H7 (cell line): Measurements from ENCODE around the gene PEX11B. TPM values are rescaled to one million over a fixed set of nuclear protein-coding genes. Genes with fewer than 3 reads are reported as not detected.
A peak's percentile ranks its signal among the peaks of the same experiment; 100 is the strongest.

Experiments
- DNase-seq: peaks from one replicate; pipeline ENCODE4 v3.0.0; 2012
- H3K27me3 ChIP-seq: 2 replicates; pipeline ENCODE4 v1.6.0; 2011; ENCODE audit warnings: mild to moderate bottlenecking, low read length; ENCODE audit not compliant: control insufficient read depth, insufficient read depth
- H3K36me3 ChIP-seq: replicated peaks from 2 replicates; pipeline ENCODE4 v1.5.1; 2011; ENCODE audit warnings: low read length; ENCODE audit not compliant: control insufficient read depth, insufficient read depth
- H3K4me3 ChIP-seq: 2 replicates; pipeline ENCODE4 v1.5.1; 2011; ENCODE audit warnings: low read depth, mild to moderate bottlenecking, control low read depth, low read length, moderate library complexity; ENCODE audit not compliant: insufficient read depth
- total RNA-seq: library from RNA; depleted of rRNA; stranded (reverse); fragments of >200 nt; shearing (Covaris generic); gene quantifications from 2 replicates; pipeline ENCODE4 v1.2.3, GENCODE V29; 2014; rRNA removed

Gene PEX11B, protein sequence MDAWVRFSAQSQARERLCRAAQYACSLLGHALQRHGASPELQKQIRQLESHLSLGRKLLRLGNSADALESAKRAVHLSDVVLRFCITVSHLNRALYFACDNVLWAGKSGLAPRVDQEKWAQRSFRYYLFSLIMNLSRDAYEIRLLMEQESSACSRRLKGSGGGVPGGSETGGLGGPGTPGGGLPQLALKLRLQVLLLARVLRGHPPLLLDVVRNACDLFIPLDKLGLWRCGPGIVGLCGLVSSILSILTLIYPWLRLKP
- 22.9 and 28.0 TPM in 2 replicates for total RNA-seq

DNA sequence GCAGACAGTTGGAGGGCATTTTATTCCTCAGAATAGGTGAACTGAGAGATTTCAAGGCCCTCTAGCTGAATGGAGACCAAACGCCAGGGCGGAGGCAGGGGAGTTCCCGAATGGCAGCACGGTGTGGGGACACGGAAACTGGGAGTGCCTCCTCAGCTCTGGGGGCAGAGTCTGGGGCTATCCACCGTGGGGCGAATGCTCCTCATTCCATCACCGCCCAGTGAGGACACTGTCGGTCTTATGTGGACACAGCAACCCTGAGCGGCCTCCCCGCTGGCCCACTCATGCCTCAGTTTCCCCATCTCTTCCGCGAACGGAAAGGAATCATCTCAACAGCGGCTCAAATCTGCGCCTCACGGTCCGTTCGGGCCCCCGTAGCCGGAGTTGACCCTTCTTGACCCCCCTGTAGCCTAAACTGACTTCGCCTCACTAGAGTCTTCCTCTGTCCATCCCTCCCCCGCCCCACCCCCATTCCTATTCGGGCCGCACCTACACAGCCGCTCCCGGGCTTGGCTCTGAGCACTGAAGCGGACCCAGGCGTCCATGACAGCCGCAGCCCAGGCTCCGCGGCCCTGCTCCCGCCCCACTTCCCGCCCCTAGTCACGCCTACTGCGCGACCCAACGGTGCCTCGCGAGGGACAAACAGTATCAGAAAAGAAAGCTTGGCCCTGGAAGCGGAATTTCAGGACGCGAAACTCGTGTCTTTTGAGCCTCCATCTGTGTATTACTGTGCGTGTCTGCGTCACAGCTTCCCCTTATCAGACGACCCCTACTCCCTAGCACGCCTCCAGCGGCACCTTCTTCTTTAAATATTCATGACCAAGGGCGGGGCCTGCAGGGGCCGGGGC, at the start of gene PEX11B:
TSS of gene PEX11B (minus strand) at position 574 of the 848 bp plus-strand sequence. CDS start at position 545, 29 bp downstream.
- Histone ChIP-seq H3K27me3 (peaks cover 3% of the 10 kb centered on the region; the same call in 1 of the 2 replicates), H3K4me3 (peak within 1 kb of the TSS; percentile 84), H3K36me3 (no peaks in the 10 kb centered on the region)
- DNase-seq: peak; percentile 91

DNA sequence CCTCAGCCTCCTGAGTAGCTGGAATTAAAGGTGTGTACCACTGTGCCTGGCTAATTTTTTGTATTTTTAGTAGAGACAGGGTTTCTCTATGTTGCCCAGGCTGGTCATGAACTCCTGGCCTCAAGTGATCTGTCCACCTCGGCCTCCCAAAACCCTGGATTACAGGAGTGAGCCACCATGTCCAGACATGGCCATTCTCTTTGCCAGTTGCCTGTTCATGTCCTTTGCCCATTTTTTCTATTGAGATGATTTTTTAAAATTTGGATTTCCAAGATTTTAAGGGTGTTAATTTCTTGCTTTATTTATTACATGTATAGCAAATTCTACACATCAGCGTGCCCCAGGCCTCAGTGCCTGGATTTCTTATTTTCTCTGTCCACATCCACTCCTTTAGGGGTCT, 48.8 kb upstream of the PEX11B start:
- no peak overlapping the region for H3K4me3 ChIP-seq
- H3K27me3 ChIP-seq: peaks cover 20% of the 10 kb centered on the region
- no peaks in the 10 kb centered on the region for H3K36me3 ChIP-seq
- no peak for DNase-seq

DNA sequence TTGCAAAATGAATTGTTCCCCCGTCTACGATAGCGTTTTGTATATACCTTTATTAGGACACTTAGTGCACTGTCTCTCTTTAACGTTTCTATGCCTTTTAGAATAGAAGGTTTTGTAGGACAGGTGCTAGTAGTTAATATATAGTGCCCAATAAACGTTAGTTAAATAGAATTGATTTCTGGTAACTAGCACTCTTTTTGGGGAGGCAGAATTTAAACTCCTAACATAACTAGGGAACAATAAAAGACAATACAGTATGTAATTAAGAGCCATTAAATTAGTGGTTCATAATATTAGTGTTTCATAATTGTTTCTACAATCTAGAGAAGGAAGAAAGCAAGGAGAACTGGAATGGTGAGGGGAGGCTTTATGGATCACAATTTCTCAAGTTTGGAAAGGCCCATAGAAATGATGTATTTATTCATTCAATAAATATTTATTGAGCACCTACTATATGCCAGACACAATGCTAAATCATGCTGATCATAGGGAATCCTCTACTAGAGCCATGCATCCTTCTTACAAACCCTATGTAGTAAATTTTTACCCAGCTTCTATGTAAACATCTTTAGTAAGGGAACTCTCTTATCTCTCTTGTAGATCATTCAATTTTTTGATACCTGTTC, 46.7 kb upstream of the PEX11B start:
- Histone ChIP-seq H3K4me3 (peak overlapping the region; percentile 71), H3K36me3 (no peaks in the 10 kb centered on the region), H3K27me3 (peaks cover 39% of the 10 kb centered on the region)
- DNase-seq: no peak

DNA sequence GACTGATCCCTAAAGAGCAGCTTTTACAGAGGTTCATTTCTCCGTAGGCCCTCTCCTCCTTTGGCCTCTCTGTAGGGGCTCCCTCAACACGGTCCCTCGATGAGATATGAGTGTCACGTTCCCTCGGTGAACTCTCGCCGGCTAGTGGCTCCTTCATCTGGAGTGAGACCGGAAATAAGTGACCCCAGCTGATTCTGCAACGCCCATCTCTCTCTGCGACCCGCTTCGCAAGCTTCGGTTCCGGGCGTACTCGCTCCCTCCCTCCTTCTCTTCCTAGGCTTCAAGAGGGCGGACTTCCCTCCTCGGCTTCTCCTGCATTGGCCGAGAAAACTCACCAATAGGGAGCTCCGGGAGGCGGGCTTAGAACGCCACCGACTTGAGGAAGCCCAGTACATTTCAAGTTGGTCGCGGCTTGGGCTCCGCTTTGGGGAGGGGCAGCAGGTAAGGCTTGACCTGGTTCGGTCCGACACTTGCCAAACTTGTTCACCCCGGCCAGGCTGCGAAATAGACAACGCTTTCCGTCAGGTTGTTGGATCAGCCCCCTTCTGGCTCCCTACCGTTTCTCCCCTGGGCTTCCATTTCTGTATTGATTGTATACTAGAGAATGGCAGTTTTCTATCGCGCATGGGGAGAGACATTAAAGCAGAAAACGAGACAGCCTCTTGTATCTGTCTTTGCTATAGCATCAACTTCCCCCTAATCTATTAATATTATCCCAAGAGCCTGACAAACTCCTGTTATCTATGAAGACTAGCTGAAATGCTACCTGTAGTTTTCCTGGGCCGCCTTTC, 46.0 kb upstream of the PEX11B start, which contains the start of the genes ANKRD34A and POLR3GL:
TSS of gene ANKRD34A (minus strand) at position 248 of the 791 bp plus-strand sequence. CDS start 2,816 bp downstream, outside the sequence.
TSS of gene POLR3GL (plus strand) at position 363 of the 791 bp plus-strand sequence. CDS start 10,176 bp downstream, outside the sequence.
- peak within 1 kb of the TSS; percentile 71 for H3K4me3 ChIP-seq
- H3K27me3 ChIP-seq: peaks cover 47% of the 10 kb centered on the region

DNA sequence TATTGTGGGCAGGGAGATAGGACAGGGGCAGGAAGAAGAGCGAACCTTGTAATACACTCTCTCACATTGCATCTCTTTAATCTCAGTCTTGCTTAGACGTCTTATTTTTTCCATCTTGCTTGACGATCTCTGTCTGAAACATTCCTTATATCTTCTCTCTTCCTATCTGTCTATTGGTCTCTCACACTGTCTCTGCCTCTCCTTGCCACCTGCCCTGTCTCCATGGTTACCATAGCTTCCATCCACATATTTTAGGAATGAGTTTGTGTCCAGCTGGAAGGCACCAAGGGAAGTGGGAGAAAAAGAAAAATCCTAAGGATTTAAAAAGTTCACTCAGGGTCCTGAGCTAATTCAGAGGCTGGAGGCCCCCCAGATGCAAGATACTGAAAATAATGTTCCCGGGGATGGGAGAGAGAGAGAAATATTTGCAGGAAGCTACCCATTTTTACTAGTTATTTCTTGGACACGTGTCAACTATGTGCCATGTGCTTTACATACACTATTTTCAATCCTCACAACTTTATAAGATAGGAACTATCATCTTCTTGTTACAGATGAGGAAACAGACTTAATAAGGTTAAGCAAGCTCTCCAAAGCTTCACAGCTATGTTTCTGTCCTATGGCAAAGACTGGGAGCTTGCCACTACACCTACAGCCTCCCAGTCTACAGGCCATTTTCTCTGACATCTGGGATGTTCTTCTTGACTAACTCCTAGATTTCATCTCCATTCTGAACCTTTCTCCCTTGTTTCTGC, 44.9 kb upstream of the PEX11B start:
- Histone ChIP-seq H3K4me3 (peak overlapping the region; percentile 71; the same call in 1 of the 2 replicates), H3K27me3 (peaks cover 57% of the 10 kb centered on the region), H3K36me3 (no peaks in the 10 kb centered on the region)
- DNase-seq: no peak

More for the DNA sequence above, 46.0 kb upstream of the PEX11B start, which contains the start of the genes ANKRD34A and POLR3GL:
- peak; percentile 89 for DNase-seq
- H3K36me3 ChIP-seq: no peaks in the 10 kb centered on the region

DNA sequence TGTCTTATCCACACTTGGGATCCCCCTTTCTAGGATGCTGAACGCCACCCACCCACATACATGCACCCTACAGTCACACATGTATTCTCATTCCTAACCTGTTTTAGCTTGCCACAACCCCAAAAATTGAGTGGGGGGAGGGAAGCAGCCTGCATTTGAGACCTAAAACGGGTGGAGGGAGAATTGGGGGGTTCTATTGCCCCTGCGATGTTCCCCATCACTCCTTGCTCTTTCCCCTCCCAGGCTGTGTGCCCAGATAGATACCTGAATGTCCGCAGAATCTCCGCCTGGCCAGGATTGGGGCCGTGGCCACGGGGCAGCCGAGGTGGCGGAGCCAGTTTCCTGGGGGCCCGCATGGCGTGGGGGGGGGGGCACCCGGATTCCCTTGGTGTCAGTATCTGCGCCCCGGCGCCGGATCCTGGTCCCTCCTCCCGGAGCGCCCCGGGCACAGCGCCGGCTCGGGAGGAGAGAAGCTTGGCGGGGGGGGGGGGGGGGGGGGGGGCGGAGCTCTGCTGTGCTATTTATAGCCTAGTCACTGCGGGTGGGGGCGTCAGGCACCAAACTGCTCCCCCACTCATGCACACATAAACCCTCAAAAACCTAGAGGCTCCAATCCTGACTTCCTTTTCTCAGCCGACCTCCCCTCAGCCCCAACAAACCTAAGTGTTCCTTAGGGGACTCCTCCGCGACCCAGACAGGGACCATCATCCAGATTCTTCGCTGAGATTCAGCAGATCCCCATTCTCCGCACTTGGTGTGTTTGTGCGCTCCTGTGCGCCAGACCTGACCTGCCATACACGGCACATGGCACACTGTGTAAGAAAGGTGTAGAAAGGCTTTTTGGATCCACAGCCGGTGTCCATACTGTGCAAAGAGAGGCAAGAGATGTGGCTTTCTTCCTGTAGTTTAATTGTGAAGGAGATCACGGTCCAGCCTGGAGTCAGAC, 43.9 kb upstream of the PEX11B start:
- Histone ChIP-seq H3K4me3 (peak overlapping the region; percentile 87), H3K36me3 (no peaks in the 10 kb centered on the region), H3K27me3 (peaks cover 61% of the 10 kb centered on the region)
- peak; percentile 73 for DNase-seq

DNA sequence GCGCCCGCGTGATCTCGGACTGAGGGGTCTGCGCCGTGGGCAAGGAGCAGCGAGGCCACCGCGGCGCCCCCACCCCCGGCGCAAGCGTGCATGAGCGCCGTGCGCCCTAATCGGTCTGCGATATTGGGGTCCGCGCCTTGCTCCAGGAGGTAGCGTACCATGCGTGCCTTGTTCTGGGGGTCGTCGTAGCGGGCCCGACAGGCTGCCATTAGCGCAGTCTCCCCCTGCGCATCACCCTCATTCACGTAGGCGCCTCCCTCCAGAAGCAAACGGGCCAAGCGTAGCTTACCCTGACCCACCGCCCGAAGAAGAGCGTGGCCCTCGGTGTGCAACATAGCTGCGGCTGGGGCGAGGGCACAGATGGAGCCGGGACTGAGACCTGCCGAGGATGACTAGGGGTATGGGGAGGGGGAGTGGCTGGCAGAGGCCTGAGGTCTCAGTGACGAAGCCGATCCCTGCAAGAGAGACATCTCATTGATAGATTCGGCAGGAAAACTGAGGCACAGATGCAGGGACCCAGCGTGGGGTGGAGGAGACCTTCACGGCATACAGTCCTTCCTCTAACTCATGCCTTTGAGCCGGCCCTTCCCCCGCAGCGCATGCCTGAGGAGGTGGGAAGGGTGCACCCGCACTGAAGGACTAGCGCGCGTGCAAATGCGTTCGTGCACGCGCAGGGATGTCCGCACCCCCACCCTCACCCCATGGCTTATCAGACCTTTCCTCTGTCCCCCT, 43.1 kb upstream of the PEX11B start:
- Histone ChIP-seq H3K27me3 (peaks cover 65% of the 10 kb centered on the region), H3K36me3 (no peaks in the 10 kb centered on the region), H3K4me3 (peak overlapping the region; percentile 87)
- DNase-seq: peak; percentile 79

DNA sequence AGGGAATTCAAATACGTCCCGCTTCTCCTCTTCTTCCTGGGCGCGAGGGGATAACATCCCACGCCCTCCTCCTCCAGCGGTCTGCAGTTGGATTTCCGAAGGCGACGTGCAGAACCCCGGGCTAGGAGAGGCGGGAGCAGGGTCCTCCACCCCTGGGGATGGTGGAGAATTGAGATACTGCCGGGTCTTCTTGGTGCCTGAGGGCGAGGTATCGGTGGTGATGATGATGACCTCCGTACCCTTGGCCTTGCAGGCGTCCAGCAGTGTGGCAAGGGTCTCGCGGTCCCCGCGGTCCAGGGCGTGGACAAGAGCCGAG, 42.5 kb upstream of the PEX11B start:
- peak; percentile 67 for DNase-seq
- Histone ChIP-seq H3K36me3 (no peaks in the 10 kb centered on the region), H3K4me3 (peak overlapping the region; percentile 87), H3K27me3 (peaks cover 65% of the 10 kb centered on the region)

DNA sequence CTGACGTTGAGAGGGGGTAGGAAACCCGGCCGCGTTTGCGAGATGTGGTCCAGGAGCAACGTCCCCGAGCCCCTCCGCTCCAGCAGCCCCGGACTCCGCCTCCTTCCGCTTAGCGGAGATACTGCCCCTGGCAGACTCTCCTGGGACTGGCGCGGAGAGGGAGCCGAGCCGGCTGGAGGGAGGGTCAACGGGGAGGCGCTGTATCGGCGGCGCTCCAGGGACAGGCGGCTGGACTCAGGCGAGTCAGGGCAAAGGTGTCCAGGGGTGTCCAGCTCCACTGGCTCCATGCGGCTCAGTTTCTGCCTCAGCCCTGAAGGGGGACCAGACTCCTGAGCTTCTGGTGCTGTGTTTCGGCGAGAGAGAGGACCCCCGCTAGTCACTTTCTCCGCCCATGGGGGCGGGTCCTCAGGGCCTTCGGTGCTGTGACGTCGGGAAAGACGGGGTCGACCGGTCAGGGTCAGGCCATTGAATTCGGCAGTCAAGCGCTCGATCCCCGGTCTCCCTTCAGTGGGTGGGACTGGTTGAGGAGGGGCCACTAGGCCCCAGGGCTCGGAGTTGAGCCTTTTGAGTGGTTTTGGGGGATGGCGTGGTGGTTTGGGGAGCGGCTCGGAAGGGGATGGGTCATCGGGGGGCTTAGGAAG, 42.1 kb upstream of the PEX11B start:
- H3K27me3 ChIP-seq: peaks cover 67% of the 10 kb centered on the region
- H3K36me3 ChIP-seq: no peaks in the 10 kb centered on the region
- peak; percentile 94 for DNase-seq

DNA sequence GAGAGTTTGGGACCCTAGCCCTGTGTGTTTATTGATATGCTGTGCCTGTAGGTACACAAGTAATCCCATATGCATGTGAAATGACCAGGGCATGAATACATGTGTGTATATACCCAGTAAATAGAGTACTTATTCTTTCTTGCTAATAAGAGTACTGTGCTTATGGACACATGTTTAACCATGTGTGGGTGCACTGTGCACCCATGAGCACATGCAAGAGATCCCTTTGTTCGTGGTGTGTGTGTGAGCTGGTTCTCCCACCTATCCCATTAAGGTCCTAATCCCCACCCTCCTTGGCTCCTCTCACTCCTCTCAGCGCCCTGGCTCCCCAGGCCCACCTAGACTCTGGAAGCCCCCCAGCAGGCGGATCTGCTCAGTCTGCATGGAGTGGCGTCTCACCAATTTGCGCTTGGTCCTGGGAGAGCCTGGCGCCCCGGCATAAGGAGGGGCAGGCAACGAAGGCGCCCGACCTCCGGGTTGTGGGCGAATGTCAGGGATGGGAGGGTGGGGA, 41.5 kb upstream of the PEX11B start:
- peaks cover 68% of the 10 kb centered on the region for H3K27me3 ChIP-seq

More for the DNA sequence above, 42.1 kb upstream of the PEX11B start:
- H3K4me3 ChIP-seq: peak overlapping the region; percentile 87

DNA sequence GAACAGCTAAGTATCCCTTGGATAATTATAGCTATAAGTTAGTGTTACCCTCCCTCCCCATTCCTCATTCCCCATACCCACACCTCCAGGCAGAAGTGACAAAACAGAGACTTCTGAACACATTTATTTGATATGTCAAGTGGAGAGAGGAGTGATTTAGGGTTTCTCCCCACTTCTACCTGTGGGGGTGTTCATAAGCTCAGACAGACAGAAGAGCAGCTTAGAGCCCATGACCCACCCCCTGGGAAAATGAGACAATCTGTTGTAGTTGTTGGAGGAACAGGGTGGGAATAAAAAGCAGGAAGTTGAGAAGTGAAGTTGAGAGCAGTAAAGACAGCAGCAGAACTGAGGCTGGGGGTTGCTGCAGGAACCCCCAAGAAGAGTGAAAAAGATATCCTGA, 40.8 kb upstream of the PEX11B start:
- H3K36me3 ChIP-seq: no peaks in the 10 kb centered on the region
- H3K4me3 ChIP-seq: no peak overlapping the region
- no peak for DNase-seq
- H3K27me3 ChIP-seq: peaks cover 68% of the 10 kb centered on the region

More for the DNA sequence above, 41.5 kb upstream of the PEX11B start:
- DNase-seq: no peak
- H3K36me3 ChIP-seq: no peaks in the 10 kb centered on the region
- H3K4me3 ChIP-seq: peak overlapping the region; percentile 87
